Measurements from ENCODE around the gene KCNV2. TPM values are rescaled to one million over a fixed set of nuclear protein-coding genes. Genes with fewer than 3 reads are reported as not detected.

KCNV2 gene
- total and polyA plus RNA-seq, 2 donors: not detected

- no peaks in the 10 kb centered on the region for H3K4me1 ChIP-seq (ENCODE audit: control insufficient read depth in 2 of 2, insufficient read depth in 2 of 2, low read length in 2 of 2)
- H3K36me3 ChIP-seq (ENCODE audit: control insufficient read depth in 2 of 2, insufficient read depth in 2 of 2, low read length in 1 of 2): no peaks in the 10 kb centered on the region
- no peaks in the 10 kb centered on the region for H3K27me3 ChIP-seq (ENCODE audit: control insufficient read depth in 2 of 2, insufficient read depth in 1 of 2, low read length in 1 of 2)
- DNase-seq (ENCODE audit: low read depth in 6 of 9, low spot score in 9 of 9): no peak
- H3K4me3 ChIP-seq (ENCODE audit: low read length in 2 of 2): no peak overlapping the region
- WGBS: 97% methylated on average over 6 of the region's 6 CpGs
- H3K27ac ChIP-seq (ENCODE audit: low read depth in 1 of 2, low read length in 1 of 2): no peak overlapping the region
- no peaks in the 10 kb centered on the region for H3K9me3 ChIP-seq (ENCODE audit: control insufficient read depth in 2 of 2, insufficient read depth in 1 of 2, low read length in 1 of 2)
Measured at GRCh38 chr9:2711716-2712115, 5.6 kb upstream of the KCNV2 start.

- Histone ChIP-seq H3K4me1 (ENCODE audit: control insufficient read depth in 2 of 2, insufficient read depth in 2 of 2, low read length in 2 of 2) (no peaks in the 10 kb centered on the region), H3K27me3 (ENCODE audit: control insufficient read depth in 2 of 2, insufficient read depth in 1 of 2, low read length in 1 of 2) (no peaks in the 10 kb centered on the region), H3K27ac (ENCODE audit: low read depth in 1 of 2, low read length in 1 of 2) (no peak overlapping the region), H3K36me3 (ENCODE audit: control insufficient read depth in 2 of 2, insufficient read depth in 2 of 2, low read length in 1 of 2) (no peaks in the 10 kb centered on the region), H3K9me3 (ENCODE audit: control insufficient read depth in 2 of 2, insufficient read depth in 1 of 2, low read length in 1 of 2) (peaks cover 0 to 6% of the 10 kb centered on the region in 2 donors), H3K4me3 (ENCODE audit: low read length in 2 of 2) (no peak overlapping the region)
- no peak for DNase-seq (ENCODE audit: low read depth in 6 of 9, low spot score in 9 of 9)
- 99% methylated on average over 69 of the region's 69 CpGs for WGBS
Measured at GRCh38 chr9:2718001-2718697, 839 bp downstream of the KCNV2 start.

GRCh38 chr9:2718698-2719033 lies 1.4 kb downstream of the KCNV2 start:
- H3K27ac ChIP-seq (ENCODE audit: low read depth in 1 of 2, low read length in 1 of 2): no peak overlapping the region
- H3K36me3 ChIP-seq (ENCODE audit: control insufficient read depth in 2 of 2, insufficient read depth in 2 of 2, low read length in 1 of 2): no peaks in the 10 kb centered on the region
- 98% methylated on average over 29 of the region's 29 CpGs for WGBS
- DNase-seq (ENCODE audit: low read depth in 6 of 9, low spot score in 9 of 9): no peak
- H3K27me3 ChIP-seq (ENCODE audit: control insufficient read depth in 2 of 2, insufficient read depth in 1 of 2, low read length in 1 of 2): no peaks in the 10 kb centered on the region
- H3K9me3 ChIP-seq (ENCODE audit: control insufficient read depth in 2 of 2, insufficient read depth in 1 of 2, low read length in 1 of 2): peaks cover 0 to 6% of the 10 kb centered on the region in 2 donors
- H3K4me1 ChIP-seq (ENCODE audit: control insufficient read depth in 2 of 2, insufficient read depth in 2 of 2, low read length in 2 of 2): no peaks in the 10 kb centered on the region
- H3K4me3 ChIP-seq (ENCODE audit: low read length in 2 of 2): no peak overlapping the region

GRCh38 chr9:2720179-2720654 lies 2.9 kb downstream of the KCNV2 start:
- Histone ChIP-seq H3K27me3 (ENCODE audit: control insufficient read depth in 2 of 2, insufficient read depth in 1 of 2, low read length in 1 of 2) (no peaks in the 10 kb centered on the region), H3K4me3 (ENCODE audit: low read length in 2 of 2) (no peak overlapping the region), H3K27ac (ENCODE audit: low read depth in 1 of 2, low read length in 1 of 2) (no peak overlapping the region), H3K4me1 (ENCODE audit: control insufficient read depth in 2 of 2, insufficient read depth in 2 of 2, low read length in 2 of 2) (no peaks in the 10 kb centered on the region), H3K9me3 (ENCODE audit: control insufficient read depth in 2 of 2, insufficient read depth in 1 of 2, low read length in 1 of 2) (peaks cover 0 to 6% of the 10 kb centered on the region in 2 donors), H3K36me3 (ENCODE audit: control insufficient read depth in 2 of 2, insufficient read depth in 2 of 2, low read length in 1 of 2) (no peaks in the 10 kb centered on the region)
- no peak for DNase-seq (ENCODE audit: low read depth in 6 of 9, low spot score in 9 of 9)
- 97% methylated on average over 1 of the region's 1 CpG for WGBS

GRCh38 chr9:2722715-2723114 lies 5.4 kb downstream of the KCNV2 start:
- peak in 4 of 9 donors; percentile 4 to 37 (median 11) for DNase-seq (ENCODE audit: low read depth in 6 of 9, low spot score in 9 of 9)
- WGBS: 49% methylated on average over 2 of the region's 2 CpGs
- Histone ChIP-seq H3K9me3 (ENCODE audit: control insufficient read depth in 2 of 2, insufficient read depth in 1 of 2, low read length in 1 of 2) (peaks cover 0 to 6% of the 10 kb centered on the region in 2 donors), H3K27me3 (ENCODE audit: control insufficient read depth in 2 of 2, insufficient read depth in 1 of 2, low read length in 1 of 2) (no peaks in the 10 kb centered on the region), H3K36me3 (ENCODE audit: control insufficient read depth in 2 of 2, insufficient read depth in 2 of 2, low read length in 1 of 2) (no peaks in the 10 kb centered on the region), H3K4me1 (ENCODE audit: control insufficient read depth in 2 of 2, insufficient read depth in 2 of 2, low read length in 2 of 2) (no peaks in the 10 kb centered on the region), H3K27ac (ENCODE audit: low read depth in 1 of 2, low read length in 1 of 2) (no peak overlapping the region), H3K4me3 (ENCODE audit: low read length in 2 of 2) (no peak overlapping the region)

- H3K27ac ChIP-seq (ENCODE audit: low read depth in 1 of 2, low read length in 1 of 2): no peak overlapping the region
- H3K4me3 ChIP-seq (ENCODE audit: low read length in 2 of 2): no peak overlapping the region
- H3K27me3 ChIP-seq (ENCODE audit: control insufficient read depth in 2 of 2, insufficient read depth in 1 of 2, low read length in 1 of 2): no peaks in the 10 kb centered on the region
- peaks cover 0 to 4% of the 10 kb centered on the region in 2 donors for H3K9me3 ChIP-seq (ENCODE audit: control insufficient read depth in 2 of 2, insufficient read depth in 1 of 2, low read length in 1 of 2)
- no peak for DNase-seq (ENCODE audit: low read depth in 6 of 9, low spot score in 9 of 9)
- WGBS: 94% methylated on average over 4 of the region's 4 CpGs
- no peaks in the 10 kb centered on the region for H3K4me1 ChIP-seq (ENCODE audit: control insufficient read depth in 2 of 2, insufficient read depth in 2 of 2, low read length in 2 of 2)
- no peaks in the 10 kb centered on the region for H3K36me3 ChIP-seq (ENCODE audit: control insufficient read depth in 2 of 2, insufficient read depth in 2 of 2, low read length in 1 of 2)
Measured at GRCh38 chr9:2723376-2724065, 6.2 kb downstream of the KCNV2 start.

GRCh38 chr9:2725126-2725525 lies 7.8 kb downstream of the KCNV2 start:
- Histone ChIP-seq H3K36me3 (ENCODE audit: control insufficient read depth in 2 of 2, insufficient read depth in 2 of 2, low read length in 1 of 2) (no peaks in the 10 kb centered on the region), H3K9me3 (ENCODE audit: control insufficient read depth in 2 of 2, insufficient read depth in 1 of 2, low read length in 1 of 2) (no peaks in the 10 kb centered on the region), H3K27ac (ENCODE audit: low read depth in 1 of 2, low read length in 1 of 2) (no peak overlapping the region), H3K27me3 (ENCODE audit: control insufficient read depth in 2 of 2, insufficient read depth in 1 of 2, low read length in 1 of 2) (no peaks in the 10 kb centered on the region), H3K4me3 (ENCODE audit: low read length in 2 of 2) (no peak overlapping the region), H3K4me1 (ENCODE audit: control insufficient read depth in 2 of 2, insufficient read depth in 2 of 2, low read length in 2 of 2) (no peaks in the 10 kb centered on the region)
- no peak for DNase-seq (ENCODE audit: low read depth in 6 of 9, low spot score in 9 of 9)
- 86% methylated on average over 4 of the region's 4 CpGs for WGBS

- H3K9me3 ChIP-seq (ENCODE audit: control insufficient read depth in 2 of 2, insufficient read depth in 1 of 2, low read length in 1 of 2): no peaks in the 10 kb centered on the region
- no peaks in the 10 kb centered on the region for H3K4me1 ChIP-seq (ENCODE audit: control insufficient read depth in 2 of 2, insufficient read depth in 2 of 2, low read length in 2 of 2)
- H3K27me3 ChIP-seq (ENCODE audit: control insufficient read depth in 2 of 2, insufficient read depth in 1 of 2, low read length in 1 of 2): no peaks in the 10 kb centered on the region
- 97% methylated on average over 4 of the region's 4 CpGs for WGBS
- no peak overlapping the region for H3K27ac ChIP-seq (ENCODE audit: low read depth in 1 of 2, low read length in 1 of 2)
- DNase-seq (ENCODE audit: low read depth in 6 of 9, low spot score in 9 of 9): no peak
- no peaks in the 10 kb centered on the region for H3K36me3 ChIP-seq (ENCODE audit: control insufficient read depth in 2 of 2, insufficient read depth in 2 of 2, low read length in 1 of 2)
- H3K4me3 ChIP-seq (ENCODE audit: low read length in 2 of 2): no peak overlapping the region
Measured at GRCh38 chr9:2725898-2726649, 8.8 kb downstream of the KCNV2 start.
